Activated T-cell treated with anti-CD3 and anti-CD28 coated beads, Interleukin-2, amount 50 U/mL, for 24 hours (primary cell): ENCODE measurements around the gene YWHAQ.
"Not testable (repeated sequence)": the region's sequence is repeated elsewhere in the genome, so short reads cannot be mapped to it uniquely, and the experiment has no call there.

ENCODE experiments used
- DNase-seq: peaks from one replicate; pipeline ENCODE4 v3.0.0-alpha.2; 2020
- H3K27ac Mint-ChIP-seq: 2 replicates; pipeline ENCODE4 v1.8.0; 2020; ENCODE audit warnings: mild to moderate bottlenecking, mixed read lengths
- H3K27me3 Mint-ChIP-seq: 2 replicates; pipeline ENCODE4 v1.8.0; 2020; ENCODE audit warnings: mixed read lengths
- H3K36me3 Mint-ChIP-seq: 2 replicates; pipeline ENCODE4 v1.8.0; 2020; ENCODE audit warnings: low read depth, mixed read lengths
- H3K4me1 Mint-ChIP-seq: 2 replicates; pipeline ENCODE4 v1.8.0; 2020; ENCODE audit warnings: low read depth, mixed read lengths
- H3K4me3 Mint-ChIP-seq: 2 replicates; pipeline ENCODE4 v1.8.0; 2020; ENCODE audit warnings: mild to moderate bottlenecking, moderate library complexity, mixed read lengths
- H3K9me3 Mint-ChIP-seq: 2 replicates; pipeline ENCODE4 v1.8.0; 2020; ENCODE audit warnings: mixed read lengths

YWHAQ gene

DNA sequence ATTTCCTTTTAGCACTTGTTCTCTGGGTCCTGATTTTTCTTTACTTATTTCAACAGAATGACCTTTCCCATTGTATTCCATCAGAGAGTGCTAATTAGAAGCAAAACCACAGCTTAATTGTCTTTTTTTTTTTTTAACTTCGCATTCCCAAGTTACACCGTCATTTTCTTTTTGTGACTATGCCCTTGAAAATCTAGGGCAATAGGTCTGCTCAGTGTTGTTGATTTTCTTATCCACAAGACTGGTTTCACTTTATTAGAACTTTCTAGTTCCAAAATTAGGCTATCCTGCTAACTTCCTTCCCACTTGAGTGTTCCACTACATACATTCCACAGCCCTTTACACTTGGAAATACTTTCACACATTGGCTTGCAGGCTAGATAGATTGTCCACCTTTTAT, 56.5 kb downstream of the YWHAQ start:
- Mint-ChIP-seq H3K27ac (peak overlapping the region; percentile 41), H3K9me3 (no peaks in the 10 kb centered on the region), H3K4me1 (peaks cover 20% of the 10 kb centered on the region), H3K36me3 (no peaks in the 10 kb centered on the region), H3K27me3 (no peaks in the 10 kb centered on the region), H3K4me3 (no peak overlapping the region)
- DNase-seq, result no peak

GRCh38 chr2:9573840-9574239, 57.0 kb downstream of the YWHAQ start:
- Mint-ChIP-seq H3K27ac (no peak overlapping the region), H3K4me3 (no peak overlapping the region), H3K9me3 (no peaks in the 10 kb centered on the region), H3K4me1 (peaks cover 20% of the 10 kb centered on the region), H3K27me3 (no peaks in the 10 kb centered on the region), H3K36me3 (no peaks in the 10 kb centered on the region)
- no peak for DNase-seq

GRCh38 chr2:9573013-9573720, 57.6 kb downstream of the YWHAQ start:
- Mint-ChIP-seq H3K9me3 (no peaks in the 10 kb centered on the region), H3K27me3 (no peaks in the 10 kb centered on the region), H3K4me1 (peaks cover 20% of the 10 kb centered on the region), H3K27ac (no peak overlapping the region), H3K36me3 (no peaks in the 10 kb centered on the region), H3K4me3 (no peak overlapping the region)
- DNase-seq, result no peak

DNA sequence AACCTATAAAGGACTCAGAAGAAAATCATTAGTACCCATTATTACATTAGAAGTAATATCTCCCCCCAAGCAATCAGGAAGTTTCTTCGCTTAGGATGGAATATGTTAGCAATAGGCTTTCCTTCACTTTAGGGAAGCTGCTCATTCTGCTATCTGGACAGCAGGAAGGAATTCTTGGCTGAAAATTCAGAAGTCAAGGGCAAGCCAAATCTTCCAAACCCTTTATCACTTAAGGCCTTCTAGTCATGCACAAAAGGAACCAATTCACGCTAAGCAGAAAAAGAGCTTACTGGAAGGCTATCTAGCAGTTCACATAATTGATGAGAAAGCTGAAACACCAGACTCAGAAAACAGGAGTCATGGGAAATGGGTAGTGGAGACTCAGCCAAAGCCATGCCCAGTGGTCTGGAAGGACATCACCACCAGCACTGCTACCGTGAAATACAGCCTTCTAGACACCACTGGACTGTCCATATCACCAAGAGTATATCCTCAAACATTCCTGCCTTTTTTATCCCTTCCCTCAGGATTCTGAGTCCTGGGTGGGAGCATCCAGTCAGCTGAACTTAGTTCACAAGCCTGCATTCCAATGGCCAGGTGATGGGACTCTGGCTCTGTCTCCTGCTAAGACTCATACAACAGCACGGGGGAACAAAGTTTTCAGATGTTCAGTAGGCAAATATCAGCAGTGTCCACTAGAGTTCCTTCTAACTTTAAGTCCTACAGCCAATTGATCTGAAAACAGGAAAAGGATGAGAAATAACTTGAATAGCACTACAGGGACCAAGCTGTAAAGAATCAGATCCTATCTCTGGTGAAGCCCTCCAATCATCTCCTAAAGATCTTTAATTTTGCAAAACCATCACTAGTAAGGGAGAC, 60.4 kb downstream of the YWHAQ start:
- DNase-seq, result no peak
- Mint-ChIP-seq H3K27ac (no peak overlapping the region), H3K27me3 (no peaks in the 10 kb centered on the region), H3K4me1 (peaks cover 22% of the 10 kb centered on the region), H3K4me3 (no peak overlapping the region), H3K36me3 (no peaks in the 10 kb centered on the region), H3K9me3 (no peaks in the 10 kb centered on the region)

DNA sequence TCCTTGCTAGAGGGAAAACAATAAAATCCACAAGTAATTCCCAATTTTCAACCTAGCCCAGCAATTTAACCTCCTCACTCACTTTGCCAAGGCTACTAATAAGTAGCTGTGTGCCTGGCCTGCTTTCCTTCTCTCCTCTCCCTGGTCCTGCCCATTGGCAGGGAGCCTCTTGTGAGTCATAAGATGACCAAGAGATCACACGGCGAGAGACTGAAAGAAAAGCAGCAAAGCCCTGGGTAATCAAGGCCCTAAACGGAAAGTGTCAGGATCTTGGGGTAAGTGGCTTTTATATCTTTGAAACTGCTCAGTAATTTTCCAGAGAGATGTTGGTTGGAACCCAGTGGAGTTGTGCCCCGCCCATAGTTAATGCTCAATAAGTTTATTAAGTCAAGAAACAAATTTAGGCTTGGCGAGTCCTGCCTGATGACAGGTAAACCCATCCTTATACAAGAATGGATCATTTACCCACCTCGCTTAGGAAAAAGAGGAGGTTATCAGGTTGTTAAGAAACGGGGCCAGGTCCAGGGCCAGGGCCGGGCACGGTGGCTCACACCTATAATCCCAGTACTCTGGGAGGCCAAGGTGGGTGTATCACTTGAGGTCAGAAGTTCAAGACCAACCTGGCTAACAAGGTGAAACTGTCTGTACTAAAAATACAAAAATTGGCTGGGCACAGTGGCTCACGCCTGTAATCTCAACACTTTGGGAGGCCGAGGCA, 65.2 kb downstream of the YWHAQ start:
- Mint-ChIP-seq H3K4me3 (no peak overlapping the region), H3K9me3 (no peaks in the 10 kb centered on the region), H3K36me3 (no peaks in the 10 kb centered on the region), H3K27ac (no peak overlapping the region), H3K4me1 (peaks cover 4% of the 10 kb centered on the region), H3K27me3 (no peaks in the 10 kb centered on the region)
- DNase-seq, result no peak

DNA sequence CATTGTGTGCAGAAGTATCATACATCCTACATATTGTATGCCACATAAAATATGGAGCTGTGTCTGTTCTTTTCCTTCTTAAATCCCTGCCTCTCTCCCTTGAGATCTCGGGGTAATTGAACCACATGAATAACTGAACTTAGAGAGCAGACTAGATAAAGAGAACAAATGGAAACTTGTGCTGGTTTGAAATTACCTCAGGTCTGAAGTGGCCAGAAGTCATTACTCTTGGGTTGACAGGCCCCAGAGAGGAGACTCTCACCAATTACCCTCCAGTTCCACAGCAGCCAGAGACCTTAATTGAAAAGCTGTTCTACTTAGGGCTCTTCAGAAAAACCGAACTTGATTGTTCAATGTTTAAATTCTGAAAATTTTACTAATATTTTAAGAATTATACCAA, 70.2 kb downstream of the YWHAQ start:
- Mint-ChIP-seq H3K4me1 (peaks cover 23% of the 10 kb centered on the region), H3K9me3 (no peaks in the 10 kb centered on the region), H3K27me3 (no peaks in the 10 kb centered on the region), H3K27ac (peak overlapping the region; percentile 26), H3K4me3 (no peak overlapping the region), H3K36me3 (peaks cover 19% of the 10 kb centered on the region)
- no peak for DNase-seq

- Mint-ChIP-seq H3K4me3 (no peak overlapping the region), H3K9me3 (no peaks in the 10 kb centered on the region), H3K36me3 (peaks cover 31% of the 10 kb centered on the region), H3K4me1 (peaks cover 32% of the 10 kb centered on the region), H3K27ac (peak overlapping the region; percentile 66), H3K27me3 (no peaks in the 10 kb centered on the region)
- no peak for DNase-seq
Measured at GRCh38 chr2:9558948-9559381, 71.8 kb downstream of the YWHAQ start.

GRCh38 chr2:9556121-9556743, 74.6 kb downstream of the YWHAQ start:
- peak overlapping the region; percentile 96 for H3K4me3 Mint-ChIP-seq
- no peak for DNase-seq
- H3K27ac Mint-ChIP-seq, result peak overlapping the region; percentile 98
- H3K27me3 Mint-ChIP-seq, result no peaks in the 10 kb centered on the region
- peaks cover 55% of the 10 kb centered on the region for H3K4me1 Mint-ChIP-seq
- H3K9me3 Mint-ChIP-seq, result no peaks in the 10 kb centered on the region
- peaks cover 31% of the 10 kb centered on the region for H3K36me3 Mint-ChIP-seq

DNA sequence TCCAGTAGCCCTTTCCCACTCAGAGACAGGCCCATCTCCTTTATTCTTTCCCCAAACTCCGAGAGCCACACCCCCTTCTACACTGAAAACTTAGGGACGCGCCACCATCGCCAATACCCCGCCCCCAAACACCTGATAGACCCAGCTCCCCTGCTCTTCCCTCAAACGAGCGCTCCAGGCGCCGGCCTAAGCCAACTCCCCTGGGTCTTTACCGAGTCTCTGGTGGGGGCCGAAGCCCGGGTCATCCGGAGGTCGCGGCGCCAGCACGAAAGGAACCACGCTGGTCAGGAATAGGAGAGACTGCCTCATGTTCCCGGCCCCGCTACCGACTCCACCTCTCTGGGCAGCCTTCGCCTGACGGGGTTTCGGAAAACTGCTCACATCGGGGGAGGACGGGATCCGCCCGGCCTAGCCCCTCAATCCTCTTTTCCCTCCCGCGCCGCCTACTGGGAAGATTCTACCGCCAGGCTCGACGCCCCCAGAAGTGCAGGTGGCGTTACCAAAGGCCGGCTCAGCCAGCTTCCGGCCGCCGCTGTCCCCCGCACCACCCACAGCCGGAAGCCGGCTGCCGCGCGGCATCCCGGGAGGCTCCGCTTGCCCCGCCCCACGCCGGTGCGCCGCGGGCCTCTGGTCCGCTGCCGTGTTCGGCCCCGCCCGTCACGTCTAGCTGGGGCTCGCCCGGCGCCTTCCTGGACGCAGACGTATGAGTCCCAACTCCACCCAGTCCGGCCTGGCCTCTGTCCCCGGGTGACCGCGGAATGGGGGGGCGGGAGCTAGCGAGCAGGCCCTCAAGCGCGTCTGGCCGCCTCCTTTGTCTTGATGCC, 75.3 kb downstream of the YWHAQ start, which contains the start of gene ADAM17:
TSS of gene ADAM17 (minus strand) at position 534 of the 824 bp plus-strand sequence. CDS start at position 309, 225 bp downstream.
- Mint-ChIP-seq H3K4me1 (peaks cover 57% of the 10 kb centered on the region), H3K27ac (peak within 1 kb of the TSS; percentile 98), H3K9me3 (no peaks in the 10 kb centered on the region), H3K36me3 (peaks cover 31% of the 10 kb centered on the region), H3K27me3 (no peaks in the 10 kb centered on the region), H3K4me3 (peak within 1 kb of the TSS; percentile 96)
- peak; percentile 91 for DNase-seq

DNA sequence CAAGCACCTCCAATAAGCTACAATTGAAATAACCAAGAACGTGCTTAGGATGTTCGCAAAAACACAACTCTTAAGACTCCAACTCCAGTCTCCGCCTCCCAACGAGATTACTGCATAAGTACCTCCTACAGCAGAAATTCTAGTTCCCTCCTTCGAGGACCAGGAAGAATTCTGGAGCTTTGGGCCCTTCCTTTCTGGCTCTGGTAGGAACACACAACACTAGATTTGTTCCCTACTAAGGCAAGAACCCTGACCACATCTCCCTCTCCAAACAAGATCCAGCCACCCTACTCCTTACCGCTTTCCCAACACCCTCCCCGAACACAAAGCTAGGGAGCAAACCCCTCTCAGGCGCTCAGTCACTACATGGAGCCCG, 75.9 kb downstream of the YWHAQ start:
- no peak for DNase-seq
- Mint-ChIP-seq H3K27me3 (no peaks in the 10 kb centered on the region), H3K9me3 (no peaks in the 10 kb centered on the region), H3K4me3 (peak overlapping the region; percentile 96), H3K4me1 (peaks cover 58% of the 10 kb centered on the region), H3K27ac (peak overlapping the region; percentile 98), H3K36me3 (peaks cover 33% of the 10 kb centered on the region)

GRCh38 chr2:9552219-9553178, 78.3 kb downstream of the YWHAQ start:
- DNase-seq, result no peak
- H3K4me1 Mint-ChIP-seq, result peaks cover 70% of the 10 kb centered on the region
- H3K9me3 Mint-ChIP-seq, result no peaks in the 10 kb centered on the region
- H3K4me3 Mint-ChIP-seq, result peak overlapping the region; percentile 96
- peak overlapping the region; percentile 98 for H3K27ac Mint-ChIP-seq
- no peaks in the 10 kb centered on the region for H3K27me3 Mint-ChIP-seq
- H3K36me3 Mint-ChIP-seq, result peaks cover 26% of the 10 kb centered on the region

DNA sequence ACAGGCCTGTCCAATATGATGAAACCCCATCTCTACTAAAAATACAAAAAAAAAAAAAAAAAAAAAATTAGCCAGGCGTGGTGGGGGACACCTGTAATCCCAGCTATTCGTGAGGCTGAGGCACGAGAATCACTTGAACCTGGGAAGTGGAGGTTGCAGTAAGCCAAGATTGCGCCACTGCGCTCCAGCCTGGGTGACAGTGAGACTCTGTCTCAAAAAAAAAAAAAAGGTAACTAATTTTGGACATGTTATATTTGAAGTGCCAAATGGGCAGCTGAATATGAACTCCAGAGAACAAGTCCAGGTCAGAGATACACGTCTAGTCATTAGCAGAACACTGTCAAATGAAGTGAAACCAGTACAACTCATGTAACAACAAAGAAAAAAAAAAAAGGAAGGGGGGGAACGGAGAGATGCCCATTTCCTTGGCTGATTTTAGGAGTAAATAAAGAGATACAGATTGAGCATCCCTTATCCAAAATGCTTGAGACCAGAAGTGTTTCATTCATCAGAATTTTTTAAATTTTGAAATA, 79.9 kb downstream of the YWHAQ start:
- Mint-ChIP-seq H3K4me3 (peak overlapping the region; percentile 16), H3K36me3 (peaks cover 21% of the 10 kb centered on the region), H3K4me1 (peaks cover 70% of the 10 kb centered on the region), H3K27ac (peak overlapping the region; percentile 78)
- H3K9me3 Mint-ChIP-seq, H3K27me3 Mint-ChIP-seq, DNase-seq: not testable (repeated sequence)
